ENCODE data around the gene GPBP1.
"Not testable (repeated sequence)": the region's sequence is repeated elsewhere in the genome, so short reads cannot be mapped to it uniquely, and the experiment has no call there.

GPBP1 gene

DNA sequence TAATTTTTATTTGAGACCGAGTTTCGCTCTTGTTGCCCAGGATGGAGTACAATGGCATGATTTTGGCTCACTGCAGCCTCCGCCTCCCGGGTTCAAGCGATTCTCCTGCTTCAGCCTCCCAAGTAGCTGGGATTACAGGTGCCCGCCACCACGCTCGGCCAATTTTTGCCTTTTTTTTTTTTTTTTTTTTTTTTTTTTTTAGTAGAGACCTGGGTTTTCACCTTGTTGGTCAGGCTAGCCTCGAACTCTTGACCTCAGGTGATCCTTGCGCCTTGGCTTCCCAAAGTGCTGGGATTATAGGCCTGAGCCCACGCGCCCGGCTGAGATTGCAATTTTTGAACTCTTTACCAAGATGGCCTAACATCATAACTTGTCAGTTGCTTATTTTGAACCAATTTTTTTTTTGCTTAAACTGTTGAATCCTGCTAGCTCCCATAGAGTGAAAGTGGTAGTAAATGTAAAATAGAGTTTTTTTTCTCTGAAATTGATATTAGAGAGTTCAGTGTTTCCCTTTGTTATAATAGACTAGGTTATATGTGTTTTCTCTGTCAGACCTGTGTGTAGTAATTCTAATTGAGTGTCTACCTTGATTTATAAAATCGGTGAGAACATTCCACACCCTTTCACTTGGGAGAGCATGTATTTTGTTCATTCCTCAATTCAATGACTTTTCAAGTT lies 3.8 kb downstream of the GPBP1 start:
- DNase-seq: no peak

DNA sequence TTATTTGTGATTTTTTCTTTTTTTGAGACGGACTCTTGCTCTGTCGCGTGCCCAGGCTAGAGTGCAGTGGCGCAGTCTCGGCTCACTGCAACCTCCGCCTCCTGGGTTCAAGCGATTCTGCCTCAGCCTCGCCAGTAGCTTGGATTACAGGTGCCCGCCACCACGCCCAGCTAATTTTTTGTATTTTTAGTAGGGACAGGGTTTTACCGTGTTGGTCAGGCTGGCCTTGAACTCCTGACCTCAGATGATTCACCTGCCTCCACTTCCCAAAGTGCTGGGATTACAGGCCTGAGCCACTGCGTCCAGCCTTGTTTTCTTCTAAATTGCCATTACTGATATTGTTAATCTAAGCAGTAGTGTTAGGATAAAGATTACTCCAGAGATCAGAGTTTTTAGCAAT lies 4.4 kb downstream of the GPBP1 start:
- not testable (repeated sequence) for DNase-seq

DNA sequence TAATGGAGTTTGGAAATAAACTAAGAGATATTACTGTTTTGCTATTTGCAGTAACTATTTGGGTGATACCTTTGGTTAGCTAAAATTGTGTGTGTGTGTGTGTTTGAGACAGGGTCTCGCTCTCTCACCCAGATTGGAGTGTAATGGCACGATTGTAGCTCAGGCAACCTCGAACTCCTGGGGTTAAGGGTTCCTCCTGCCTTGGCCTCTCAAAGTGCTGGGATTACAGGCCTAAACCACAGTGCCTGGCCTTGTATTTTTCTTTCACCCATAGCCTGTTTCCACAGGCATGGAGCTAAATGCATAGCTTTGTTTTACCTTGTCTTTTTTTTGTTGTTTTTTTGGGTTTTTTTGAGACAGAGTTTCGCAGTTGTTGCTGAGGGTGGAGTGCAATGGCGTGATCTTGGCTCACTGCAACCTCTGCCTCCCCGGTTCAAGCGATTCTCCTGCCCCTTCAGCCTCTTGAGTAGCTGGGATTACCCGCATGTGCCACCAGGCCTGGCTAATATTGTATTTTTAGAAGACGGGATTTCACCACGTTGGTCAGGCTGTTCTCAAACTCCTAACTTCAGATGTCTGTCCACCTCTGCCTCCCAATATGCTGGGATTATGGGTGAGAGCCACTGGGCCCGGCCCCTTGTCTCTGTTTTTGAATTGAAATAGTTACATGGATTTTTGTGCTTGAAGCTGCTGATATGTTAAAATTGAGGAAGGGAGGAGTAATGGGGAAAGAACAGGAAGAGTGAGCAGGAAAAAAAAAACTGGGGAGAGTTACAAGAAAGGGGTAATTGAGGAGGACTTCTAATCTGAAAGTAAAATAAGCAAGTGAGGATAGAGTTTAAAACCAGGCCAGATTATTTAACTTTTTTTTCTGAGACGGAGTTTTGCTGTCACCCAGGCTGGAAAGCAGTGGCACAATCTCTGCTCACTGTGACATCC lies 5.7 kb downstream of the GPBP1 start:
- no peak for DNase-seq

DNA sequence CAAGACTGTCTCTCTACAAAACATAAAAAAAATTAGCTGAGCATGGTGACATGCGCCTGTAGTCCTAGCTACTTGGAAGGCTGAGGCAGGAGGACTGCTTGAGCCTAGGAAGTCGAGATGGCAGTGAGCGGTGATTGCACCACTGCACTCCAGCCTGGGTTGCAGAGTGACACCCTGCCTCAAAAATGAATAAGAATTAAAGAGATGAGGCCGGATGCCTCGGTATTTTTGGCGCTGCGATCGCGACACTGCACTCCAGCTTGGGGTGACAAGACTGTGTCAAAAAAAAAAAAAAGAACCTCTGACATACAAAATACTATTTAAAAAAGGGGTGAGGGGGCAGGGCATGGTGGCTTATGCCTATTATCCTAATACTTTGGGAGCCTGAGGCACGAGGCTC lies 7.3 kb downstream of the GPBP1 start:
- no peak for DNase-seq

- DNase-seq: no peak
Measured at GRCh38 chr5:57184322-57184721, 10.5 kb downstream of the GPBP1 start.

DNA sequence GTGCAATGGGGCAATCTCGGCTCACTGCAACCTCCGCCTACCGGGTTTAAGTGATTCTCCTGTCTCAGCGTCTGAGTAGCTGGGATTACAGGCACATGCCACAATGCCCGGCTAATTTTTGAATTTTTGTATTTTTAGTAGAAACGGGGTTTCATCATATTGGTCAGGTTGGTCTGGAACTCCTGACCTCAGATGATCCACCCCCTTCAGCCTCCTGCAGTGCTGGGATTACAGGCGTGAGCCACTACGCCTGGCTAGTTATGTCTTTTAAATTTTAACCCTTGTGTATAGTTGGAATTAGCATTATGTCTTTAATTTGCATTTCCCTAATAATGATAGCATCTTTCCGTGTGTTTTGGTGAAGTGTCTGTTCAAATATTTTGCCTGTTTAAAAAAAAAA lies 11.5 kb downstream of the GPBP1 start:
- DNase-seq: no peak

GRCh38 chr5:57186194-57186593 lies 12.3 kb downstream of the GPBP1 start:
- no peak for DNase-seq

DNA sequence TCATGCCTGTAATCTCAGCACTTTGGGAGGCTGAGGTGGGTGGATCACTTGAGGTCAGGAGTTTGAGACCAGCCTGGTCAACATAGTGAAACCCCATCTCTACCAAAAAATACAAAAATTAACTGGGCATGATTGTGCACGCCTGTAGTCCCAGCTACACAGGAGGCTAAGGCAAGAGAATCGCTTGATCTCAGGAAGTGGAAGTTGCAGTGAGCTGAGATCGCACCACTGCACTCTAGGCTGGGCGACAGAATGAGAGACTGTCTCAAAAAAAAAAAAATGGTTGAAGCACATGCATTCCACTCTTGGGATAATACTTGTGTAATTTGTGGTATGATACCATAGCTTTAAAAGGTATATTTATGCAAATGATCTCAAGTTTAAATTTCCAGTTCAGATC lies 14.1 kb downstream of the GPBP1 start:
- not testable (repeated sequence) for DNase-seq

GRCh38 chr5:57189515-57189914 lies 15.7 kb downstream of the GPBP1 start:
- DNase-seq: no peak

DNA sequence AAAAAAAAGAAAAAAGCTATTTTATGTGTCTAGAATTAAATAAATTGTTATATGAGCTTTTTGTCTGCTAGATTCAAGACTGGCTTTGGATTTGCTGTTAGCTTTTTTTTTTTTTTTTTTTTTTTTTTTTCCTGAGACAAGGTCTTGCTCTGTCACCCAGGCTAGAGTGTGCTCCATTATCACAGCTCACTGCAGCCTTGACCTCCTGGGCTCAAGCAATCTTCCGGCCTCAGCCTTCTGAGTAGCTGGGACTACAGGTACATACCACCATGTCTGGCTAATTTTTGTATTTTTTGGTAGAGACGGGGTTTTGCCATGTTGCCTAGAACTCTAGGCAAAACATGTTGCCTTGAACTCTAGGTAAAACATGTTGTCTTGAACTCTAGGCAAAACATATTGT lies 16.7 kb downstream of the GPBP1 start:
- no peak for DNase-seq

GRCh38 chr5:57191163-57191562 lies 17.3 kb downstream of the GPBP1 start:
- DNase-seq: no peak

GRCh38 chr5:57191986-57192385 lies 18.1 kb downstream of the GPBP1 start:
- DNase-seq: no peak

GRCh38 chr5:57192832-57193231 lies 19.0 kb downstream of the GPBP1 start:
- DNase-seq: not testable (repeated sequence)

- no peak for DNase-seq
Measured at GRCh38 chr5:57193757-57194413, 20.0 kb downstream of the GPBP1 start.

GRCh38 chr5:57194653-57195052 lies 20.8 kb downstream of the GPBP1 start:
- no peak for DNase-seq

GRCh38 chr5:57195060-57195459 lies 21.2 kb downstream of the GPBP1 start:
- no peak for DNase-seq

- no peak for DNase-seq
Measured at GRCh38 chr5:57199866-57200265, 26.0 kb downstream of the GPBP1 start.

DNA sequence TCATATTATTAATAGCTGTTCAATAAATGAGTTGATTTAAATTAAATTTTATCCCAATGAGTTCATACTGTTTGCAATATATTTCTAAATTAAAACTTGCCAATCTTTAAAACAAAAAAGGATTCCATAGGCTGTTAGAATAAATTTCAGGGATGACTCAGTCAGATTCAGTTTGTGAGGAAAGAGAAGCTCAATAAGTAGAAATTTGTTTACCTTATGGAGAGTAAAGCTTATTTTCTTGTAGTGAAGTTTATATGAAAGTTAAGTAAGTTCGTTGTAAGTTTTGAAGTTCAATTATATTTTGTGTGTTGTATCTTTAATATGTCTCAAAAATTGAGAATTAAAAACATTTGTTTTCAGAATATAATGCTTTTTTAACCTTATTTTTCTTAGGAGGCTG lies 29.0 kb downstream of the GPBP1 start:
- DNase-seq: no peak

DNA sequence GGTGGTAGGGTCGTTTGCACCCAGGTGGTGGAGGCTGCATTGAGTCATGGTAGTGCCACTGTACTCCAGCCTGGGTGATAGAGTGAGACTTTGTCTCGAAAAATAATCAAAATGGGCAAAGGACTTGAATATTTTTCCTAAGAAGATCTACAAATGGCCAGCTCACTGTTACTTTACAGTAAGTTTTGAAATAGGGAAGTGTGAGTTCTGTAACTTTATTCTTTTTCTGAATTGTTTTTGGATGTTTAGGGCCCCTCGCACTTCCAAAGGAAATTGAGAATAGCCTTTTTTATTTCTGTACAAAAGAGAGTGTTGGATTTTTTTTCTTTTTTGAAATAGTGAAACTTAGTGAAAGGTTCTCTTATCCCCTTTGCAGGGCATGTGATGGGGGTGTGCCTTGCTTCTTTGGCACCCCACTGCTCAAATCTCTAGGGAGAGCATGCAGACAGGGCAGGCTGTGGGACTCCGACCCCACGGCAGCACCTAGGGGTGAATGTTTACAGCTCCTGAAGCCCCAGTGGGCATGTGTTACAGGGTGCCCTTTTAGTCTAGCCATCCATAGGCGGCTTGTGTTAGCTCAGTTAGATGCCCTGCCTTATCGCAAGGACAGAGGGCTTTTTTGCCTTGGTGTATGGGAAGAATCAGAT lies 33.3 kb downstream of the GPBP1 start:
- DNase-seq: no peak

- no peak for DNase-seq
Measured at GRCh38 chr5:57207681-57208080, 33.8 kb downstream of the GPBP1 start.

GRCh38 chr5:57209316-57210040 lies 35.6 kb downstream of the GPBP1 start:
- no peak for DNase-seq

GRCh38 chr5:57210633-57211032 lies 36.8 kb downstream of the GPBP1 start:
- no peak for DNase-seq

DNA sequence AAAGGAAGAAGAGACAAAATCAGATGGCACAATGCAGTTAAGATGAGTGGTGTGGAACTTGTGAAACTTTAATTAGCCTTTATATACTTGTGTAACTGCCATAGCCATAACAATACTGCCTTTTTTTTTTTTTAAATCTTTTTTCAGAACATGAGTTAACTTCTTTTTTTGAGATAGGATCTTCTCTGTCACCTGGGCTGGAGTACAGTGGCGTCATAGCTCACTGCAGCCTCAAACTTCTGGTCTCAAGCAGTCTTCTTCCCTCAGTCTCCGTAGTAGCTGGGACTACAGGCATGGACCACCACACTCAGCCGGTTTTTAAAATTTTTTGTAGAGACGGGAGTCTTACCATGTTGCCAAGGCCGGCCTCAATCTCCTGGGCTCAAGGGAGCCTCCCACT lies 37.2 kb downstream of the GPBP1 start:
- no peak for DNase-seq

Measured in NCI-H1930 (cell line).